ENCODE measurements around the gene GRK2.
A peak's percentile ranks its signal among the peaks of the same experiment; 100 is the strongest.

Gene GRK2

GRCh38 chr11:67310246-67311050 is 44.2 kb downstream of the GRK2 start:
- no peak overlapping the region for H3K27ac ChIP-seq (ENCODE audit: low read depth, low read length)
- H3K36me3 ChIP-seq (ENCODE audit: insufficient read depth, low read length) = no peaks in the 10 kb centered on the region

GRCh38 chr11:67311051-67311555 is 44.8 kb downstream of the GRK2 start:
- no peak overlapping the region for H3K27ac ChIP-seq (ENCODE audit: low read depth, low read length)
- H3K27me3 ChIP-seq (ENCODE audit: insufficient read depth, low read length) = no peaks in the 10 kb centered on the region
- no peak overlapping the region for H3K4me3 ChIP-seq (ENCODE audit: low read depth, low read length)
- H3K4me1 ChIP-seq (ENCODE audit: control insufficient read depth, insufficient read depth, low read length, unreplicated experiment) = no peaks in the 10 kb centered on the region
- H3K79me2 ChIP-seq (ENCODE audit: control insufficient read depth, insufficient read depth, low read length, unreplicated experiment) = no peaks in the 10 kb centered on the region
- H3K36me3 ChIP-seq (ENCODE audit: insufficient read depth, low read length) = no peaks in the 10 kb centered on the region
- H2AFZ ChIP-seq (ENCODE audit: low read length, unreplicated experiment) = no peak overlapping the region

More at GRCh38 chr11:67310246-67311050, 44.2 kb downstream of the GRK2 start:
- Histone ChIP-seq H3K79me2 (ENCODE audit: control insufficient read depth, insufficient read depth, low read length, unreplicated experiment) (no peaks in the 10 kb centered on the region), H3K4me3 (ENCODE audit: low read depth, low read length) (no peak overlapping the region), H3K4me1 (ENCODE audit: control insufficient read depth, insufficient read depth, low read length, unreplicated experiment) (no peaks in the 10 kb centered on the region), H2AFZ (ENCODE audit: low read length, unreplicated experiment) (no peak overlapping the region), H3K27me3 (ENCODE audit: insufficient read depth, low read length) (no peaks in the 10 kb centered on the region)

GRCh38 chr11:67311556-67312082 is 45.3 kb downstream of the GRK2 start:
- no peaks in the 10 kb centered on the region for H3K27me3 ChIP-seq (ENCODE audit: insufficient read depth, low read length)
- H3K27ac ChIP-seq (ENCODE audit: low read depth, low read length) = no peak overlapping the region

GRCh38 chr11:67312187-67313021 is 46.1 kb downstream of the GRK2 start:
- no peaks in the 10 kb centered on the region for H3K79me2 ChIP-seq (ENCODE audit: control insufficient read depth, insufficient read depth, low read length, unreplicated experiment)
- H3K27me3 ChIP-seq (ENCODE audit: insufficient read depth, low read length) = no peaks in the 10 kb centered on the region
- H3K36me3 ChIP-seq (ENCODE audit: insufficient read depth, low read length) = no peaks in the 10 kb centered on the region
- no peak overlapping the region for H3K27ac ChIP-seq (ENCODE audit: low read depth, low read length)
- H3K4me1 ChIP-seq (ENCODE audit: control insufficient read depth, insufficient read depth, low read length, unreplicated experiment) = no peaks in the 10 kb centered on the region
- no peak overlapping the region for H3K4me3 ChIP-seq (ENCODE audit: low read depth, low read length)
- H2AFZ ChIP-seq (ENCODE audit: low read length, unreplicated experiment) = no peak overlapping the region

More at GRCh38 chr11:67311556-67312082, 45.3 kb downstream of the GRK2 start:
- Histone ChIP-seq H3K4me1 (ENCODE audit: control insufficient read depth, insufficient read depth, low read length, unreplicated experiment) (no peaks in the 10 kb centered on the region), H2AFZ (ENCODE audit: low read length, unreplicated experiment) (no peak overlapping the region), H3K36me3 (ENCODE audit: insufficient read depth, low read length) (no peaks in the 10 kb centered on the region), H3K79me2 (ENCODE audit: control insufficient read depth, insufficient read depth, low read length, unreplicated experiment) (no peaks in the 10 kb centered on the region), H3K4me3 (ENCODE audit: low read depth, low read length) (no peak overlapping the region)

GRCh38 chr11:67313125-67313890 is 47.0 kb downstream of the GRK2 start:
- Histone ChIP-seq H3K27ac (ENCODE audit: low read depth, low read length) (no peak overlapping the region), H2AFZ (ENCODE audit: low read length, unreplicated experiment) (no peak overlapping the region), H3K4me1 (ENCODE audit: control insufficient read depth, insufficient read depth, low read length, unreplicated experiment) (no peaks in the 10 kb centered on the region), H3K79me2 (ENCODE audit: control insufficient read depth, insufficient read depth, low read length, unreplicated experiment) (no peaks in the 10 kb centered on the region), H3K36me3 (ENCODE audit: insufficient read depth, low read length) (no peaks in the 10 kb centered on the region), H3K27me3 (ENCODE audit: insufficient read depth, low read length) (no peaks in the 10 kb centered on the region), H3K4me3 (ENCODE audit: low read depth, low read length) (no peak overlapping the region)

GRCh38 chr11:67314218-67314617 is 47.9 kb downstream of the GRK2 start:
- no peaks in the 10 kb centered on the region for H3K27me3 ChIP-seq (ENCODE audit: insufficient read depth, low read length)
- no peaks in the 10 kb centered on the region for H3K4me1 ChIP-seq (ENCODE audit: control insufficient read depth, insufficient read depth, low read length, unreplicated experiment)
- H3K79me2 ChIP-seq (ENCODE audit: control insufficient read depth, insufficient read depth, low read length, unreplicated experiment) = no peaks in the 10 kb centered on the region
- no peak overlapping the region for H3K27ac ChIP-seq (ENCODE audit: low read depth, low read length)
- no peaks in the 10 kb centered on the region for H3K36me3 ChIP-seq (ENCODE audit: insufficient read depth, low read length)
- no peak overlapping the region for H2AFZ ChIP-seq (ENCODE audit: low read length, unreplicated experiment)
- H3K4me3 ChIP-seq (ENCODE audit: low read depth, low read length) = no peak overlapping the region

- Histone ChIP-seq H2AFZ (ENCODE audit: low read length, unreplicated experiment) (no peak overlapping the region), H3K27me3 (ENCODE audit: insufficient read depth, low read length) (no peaks in the 10 kb centered on the region), H3K4me1 (ENCODE audit: control insufficient read depth, insufficient read depth, low read length, unreplicated experiment) (no peaks in the 10 kb centered on the region), H3K36me3 (ENCODE audit: insufficient read depth, low read length) (no peaks in the 10 kb centered on the region), H3K4me3 (ENCODE audit: low read depth, low read length) (no peak overlapping the region), H3K27ac (ENCODE audit: low read depth, low read length) (no peak overlapping the region), H3K79me2 (ENCODE audit: control insufficient read depth, insufficient read depth, low read length, unreplicated experiment) (no peaks in the 10 kb centered on the region)
Observed at GRCh38 chr11:67315325-67315909, 49.1 kb downstream of the GRK2 start.

- no peaks in the 10 kb centered on the region for H3K27me3 ChIP-seq (ENCODE audit: insufficient read depth, low read length)
- no peaks in the 10 kb centered on the region for H3K4me1 ChIP-seq (ENCODE audit: control insufficient read depth, insufficient read depth, low read length, unreplicated experiment)
- H3K79me2 ChIP-seq (ENCODE audit: control insufficient read depth, insufficient read depth, low read length, unreplicated experiment) = no peaks in the 10 kb centered on the region
- peak overlapping the region; percentile 61 for H3K27ac ChIP-seq (ENCODE audit: low read depth, low read length)
- H2AFZ ChIP-seq (ENCODE audit: low read length, unreplicated experiment) = peak overlapping the region; percentile 98
- peak overlapping the region; percentile 80 for H3K4me3 ChIP-seq (ENCODE audit: low read depth, low read length)
- H3K36me3 ChIP-seq (ENCODE audit: insufficient read depth, low read length) = no peaks in the 10 kb centered on the region
Observed at GRCh38 chr11:67316882-67317204, 50.6 kb downstream of the GRK2 start.

- H3K4me3 ChIP-seq (ENCODE audit: low read depth, low read length) = peak overlapping the region; percentile 80
- peak overlapping the region; percentile 98 for H2AFZ ChIP-seq (ENCODE audit: low read length, unreplicated experiment)
- peak overlapping the region; percentile 61 for H3K27ac ChIP-seq (ENCODE audit: low read depth, low read length)
- no peaks in the 10 kb centered on the region for H3K79me2 ChIP-seq (ENCODE audit: control insufficient read depth, insufficient read depth, low read length, unreplicated experiment)
- H3K4me1 ChIP-seq (ENCODE audit: control insufficient read depth, insufficient read depth, low read length, unreplicated experiment) = no peaks in the 10 kb centered on the region
- H3K27me3 ChIP-seq (ENCODE audit: insufficient read depth, low read length) = no peaks in the 10 kb centered on the region
- no peaks in the 10 kb centered on the region for H3K36me3 ChIP-seq (ENCODE audit: insufficient read depth, low read length)
Observed at GRCh38 chr11:67317205-67317887, 51.1 kb downstream of the GRK2 start.
